ENCODE data around the gene MRPL17. TPM values are rescaled to one million over a fixed set of nuclear protein-coding genes. Genes with fewer than 3 reads are reported as not detected.

Gene MRPL17
- polyA plus RNA-seq, 3 donors = 8.0 to 14.0 (median 12.8) TPM

DNA sequence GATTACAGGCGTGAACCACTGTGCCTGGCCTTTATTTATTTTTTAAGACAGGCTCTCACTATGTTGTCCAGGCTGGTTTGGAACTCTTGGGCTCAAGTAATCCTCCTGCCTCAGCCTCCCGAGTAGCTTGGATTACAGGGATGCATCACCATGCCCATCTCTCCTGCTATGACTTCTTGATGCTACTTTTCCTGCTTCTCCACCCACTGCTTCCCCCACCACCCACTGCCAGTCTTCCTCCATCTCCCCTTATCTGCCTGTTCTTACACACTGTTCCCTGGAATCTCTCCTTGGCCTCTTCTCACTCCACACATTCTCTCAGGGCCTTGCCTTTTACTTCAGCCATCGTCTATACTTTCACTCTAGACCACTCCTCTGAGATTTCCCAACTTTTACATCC lies 46.7 kb downstream of the MRPL17 start:
- Histone ChIP-seq H3K36me3 (replicated peaks in 1 of 2; ENCODE audit: control insufficient read depth in 1 of 2, insufficient read depth in 2 of 2, low read length in 2 of 2) (no peaks in the 10 kb centered on the region), H3K4me2 (replicated peaks; ENCODE audit: extremely low read depth, low read length, poor library complexity, severe bottlenecking) (no peak overlapping the region), H3K4me1 (ENCODE audit: control insufficient read depth in 1 of 2, insufficient read depth in 2 of 2, low read length in 2 of 2) (peaks cover 37 to 40% of the 10 kb centered on the region in 2 donors), H3K27me3 (ENCODE audit: control insufficient read depth in 2 of 2, insufficient read depth in 2 of 2, low read length in 2 of 2) (no peaks in the 10 kb centered on the region), H3K79me2 (ENCODE audit: insufficient read depth, low read length) (no peaks in the 10 kb centered on the region), H4K20me1 (ENCODE audit: insufficient read depth, low read length) (no peaks in the 10 kb centered on the region), H3K9ac (ENCODE audit: insufficient read depth, low read length, poor library complexity, severe bottlenecking) (no peak overlapping the region), H3K9me3 (replicated peaks in 1 of 2; ENCODE audit: control insufficient read depth in 1 of 2, insufficient read depth in 1 of 2, low read length in 2 of 2) (no peaks in the 10 kb centered on the region), H2AFZ (ENCODE audit: insufficient read depth, low read depth, low read length, poor library complexity, severe bottlenecking) (no peak overlapping the region), H3K27ac (ENCODE audit: low read depth in 1 of 2, low read length in 2 of 2) (peak overlapping the region; percentile 80 to 93), H3K4me3 (replicated peaks in 1 of 3; ENCODE audit: low read depth in 2 of 3, low read length in 3 of 3) (no peak overlapping the region)
- Mint-ChIP-seq H3K27me3 (ENCODE audit: low read depth in 3 of 3) (no peaks in the 10 kb centered on the region), H3K4me3 (no peak overlapping the region), H3K27ac (no peak overlapping the region), H3K36me3 (no peaks in the 10 kb centered on the region), H3K4me1 (no peaks in the 10 kb centered on the region), H3K9me3 (no peaks in the 10 kb centered on the region)
- 89% methylated on average over 3 of the region's 3 CpGs for WGBS (ENCODE audit: insufficient coverage)
- TF ChIP-seq, protein P1, sequence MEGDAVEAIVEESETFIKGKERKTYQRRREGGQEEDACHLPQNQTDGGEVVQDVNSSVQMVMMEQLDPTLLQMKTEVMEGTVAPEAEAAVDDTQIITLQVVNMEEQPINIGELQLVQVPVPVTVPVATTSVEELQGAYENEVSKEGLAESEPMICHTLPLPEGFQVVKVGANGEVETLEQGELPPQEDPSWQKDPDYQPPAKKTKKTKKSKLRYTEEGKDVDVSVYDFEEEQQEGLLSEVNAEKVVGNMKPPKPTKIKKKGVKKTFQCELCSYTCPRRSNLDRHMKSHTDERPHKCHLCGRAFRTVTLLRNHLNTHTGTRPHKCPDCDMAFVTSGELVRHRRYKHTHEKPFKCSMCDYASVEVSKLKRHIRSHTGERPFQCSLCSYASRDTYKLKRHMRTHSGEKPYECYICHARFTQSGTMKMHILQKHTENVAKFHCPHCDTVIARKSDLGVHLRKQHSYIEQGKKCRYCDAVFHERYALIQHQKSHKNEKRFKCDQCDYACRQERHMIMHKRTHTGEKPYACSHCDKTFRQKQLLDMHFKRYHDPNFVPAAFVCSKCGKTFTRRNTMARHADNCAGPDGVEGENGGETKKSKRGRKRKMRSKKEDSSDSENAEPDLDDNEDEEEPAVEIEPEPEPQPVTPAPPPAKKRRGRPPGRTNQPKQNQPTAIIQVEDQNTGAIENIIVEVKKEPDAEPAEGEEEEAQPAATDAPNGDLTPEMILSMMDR (IDR thresholded peaks at IDR 0.05) = no peak
- no peak for DNase-seq
- intact Hi-C loops (cut with micrococcal nuclease) = loop anchor here in 1 of 2 donors (5.0 kb wide), 1 partner anchor 34 kb away; the partner anchor contains the start of genes ILK and RRP8

DNA sequence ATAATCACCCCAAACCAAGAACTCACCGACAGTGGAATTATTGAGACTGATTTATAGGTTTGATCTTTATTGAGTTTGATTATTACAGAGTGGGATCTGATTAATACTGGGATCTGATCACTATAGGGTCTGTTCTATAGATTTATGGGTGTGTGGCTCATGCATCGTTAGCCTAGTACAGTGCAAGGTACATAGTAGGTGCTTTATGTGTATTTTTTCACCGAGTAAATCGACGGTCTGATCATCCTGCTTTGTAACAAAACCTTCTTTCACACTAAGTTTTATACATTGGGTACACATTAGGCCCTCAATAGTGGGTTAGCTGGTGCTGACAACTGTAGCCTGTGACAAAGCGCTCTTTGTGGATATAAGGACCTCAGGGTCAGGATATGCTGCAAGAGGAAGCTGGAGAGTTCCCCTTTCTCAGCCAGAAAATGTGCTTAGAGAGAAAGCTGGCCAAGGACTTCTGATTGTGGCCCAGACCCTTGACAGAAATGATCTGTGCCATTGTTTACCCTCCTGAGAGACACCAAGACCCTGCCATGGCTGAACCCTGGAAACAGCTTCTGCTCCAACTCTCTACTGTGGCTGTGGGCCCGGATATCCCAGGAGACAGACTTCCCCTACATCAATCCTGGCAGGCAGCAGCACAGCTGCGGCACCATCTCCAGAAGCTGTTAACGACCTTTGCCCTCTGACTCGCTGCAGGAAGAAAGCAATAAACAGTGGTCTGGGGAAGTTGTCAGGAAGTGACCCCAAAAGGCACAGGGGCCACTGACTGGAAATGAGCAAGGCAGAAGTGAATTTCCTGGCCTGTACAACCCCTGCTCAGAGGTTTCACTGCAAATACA lies 47.8 kb downstream of the MRPL17 start:
- H3K4me3 ChIP-seq (replicated peaks in 1 of 3; ENCODE audit: low read depth in 2 of 3, low read length in 3 of 3) = peak overlapping the region in 1 of 3 experiments; percentile 35
- peak; percentile 67 to 84 (median 83) for DNase-seq
- H3K4me3 Mint-ChIP-seq = peak overlapping the region in 1 of 2 donors; percentile 17
- peaks cover 37 to 40% of the 10 kb centered on the region in 2 donors for H3K4me1 ChIP-seq (ENCODE audit: control insufficient read depth in 1 of 2, insufficient read depth in 2 of 2, low read length in 2 of 2)
- H4K20me1 ChIP-seq (ENCODE audit: insufficient read depth, low read length) = no peaks in the 10 kb centered on the region
- TF ChIP-seq, protein P1 (IDR thresholded peaks at IDR 0.05) = no peak
- H3K27me3 Mint-ChIP-seq (ENCODE audit: low read depth in 3 of 3) = peaks cover 0 to 2% (median 0%) of the 10 kb centered on the region in 3 donors
- intact Hi-C loops (cut with micrococcal nuclease) = loop anchor here in 1 of 2 donors (5.0 kb wide), 1 partner anchor 33 kb away; the partner anchor contains the start of genes ILK and RRP8
- H3K4me2 ChIP-seq (replicated peaks; ENCODE audit: extremely low read depth, low read length, poor library complexity, severe bottlenecking) = peak overlapping the region; percentile 51
- WGBS (ENCODE audit: insufficient coverage) = 5% methylated on average over 4 of the region's 10 CpGs
- no peaks in the 10 kb centered on the region for H3K36me3 Mint-ChIP-seq
- H3K27ac ChIP-seq (ENCODE audit: low read depth in 1 of 2, low read length in 2 of 2) = peak overlapping the region; percentile 80 to 93
- H3K9ac ChIP-seq (ENCODE audit: insufficient read depth, low read length, poor library complexity, severe bottlenecking) = peak overlapping the region; percentile 47
- no peaks in the 10 kb centered on the region for H3K27me3 ChIP-seq (ENCODE audit: control insufficient read depth in 2 of 2, insufficient read depth in 2 of 2, low read length in 2 of 2)
- no peaks in the 10 kb centered on the region for H3K79me2 ChIP-seq (ENCODE audit: insufficient read depth, low read length)
- H3K36me3 ChIP-seq (replicated peaks in 1 of 2; ENCODE audit: control insufficient read depth in 1 of 2, insufficient read depth in 2 of 2, low read length in 2 of 2) = no peaks in the 10 kb centered on the region
- H3K9me3 Mint-ChIP-seq = peaks cover 0 to 3% (median 0%) of the 10 kb centered on the region in 7 donors
- H3K27ac Mint-ChIP-seq = peak overlapping the region in 1 of 7 donors; percentile 22
- H3K4me1 Mint-ChIP-seq = no peaks in the 10 kb centered on the region
- peak overlapping the region; percentile 80 for H2AFZ ChIP-seq (ENCODE audit: insufficient read depth, low read depth, low read length, poor library complexity, severe bottlenecking)
- no peaks in the 10 kb centered on the region for H3K9me3 ChIP-seq (replicated peaks in 1 of 2; ENCODE audit: control insufficient read depth in 1 of 2, insufficient read depth in 1 of 2, low read length in 2 of 2)

Measured in CD14-positive monocyte (primary cell).